ENCODE results near the gene MAPKAPK2.
"Not testable (repeated sequence)": the region's sequence is repeated elsewhere in the genome, so short reads cannot be mapped to it uniquely, and the experiment has no call there.

MAPKAPK2 gene

DNA sequence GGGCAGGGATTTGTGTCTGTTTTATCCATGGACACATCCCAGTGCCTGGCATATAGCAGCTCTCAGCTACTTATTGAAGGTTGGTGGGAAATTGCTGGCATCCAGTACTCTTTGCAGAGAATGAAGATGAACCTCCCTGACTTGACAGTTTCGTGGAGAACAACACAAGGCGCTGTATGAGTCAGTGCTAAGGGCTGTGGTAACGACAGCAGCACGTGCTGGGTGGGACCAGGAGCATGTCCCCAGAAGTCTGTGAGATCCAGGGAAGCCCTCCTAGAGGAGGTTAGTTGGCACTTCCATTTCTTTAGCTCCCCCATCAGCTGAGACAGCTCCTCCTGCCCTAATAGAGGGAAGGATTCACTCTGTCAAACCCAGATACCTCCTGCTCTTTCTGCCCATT is 60.0 kb downstream of the MAPKAPK2 start:
- DNase-seq (ENCODE audit: low spot score) = no peak

DNA sequence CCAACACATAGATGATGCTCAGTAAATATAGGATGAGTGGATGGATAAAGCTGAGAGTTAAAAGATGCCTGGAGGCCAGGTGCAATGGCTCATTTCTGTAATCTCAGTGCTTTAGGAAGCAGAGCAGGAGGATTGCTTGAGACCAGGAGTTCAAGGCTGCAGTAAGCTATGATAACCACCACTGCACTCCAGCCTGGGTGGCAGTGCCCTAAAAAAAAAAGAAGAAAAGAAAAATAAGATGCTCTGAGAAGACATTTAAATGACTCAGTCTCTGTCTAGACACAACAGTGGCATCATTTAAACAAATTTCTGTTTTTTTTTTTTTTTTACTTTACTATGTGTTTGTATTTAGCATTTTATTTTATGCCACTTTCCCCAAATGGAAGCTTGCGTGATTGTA is 60.6 kb downstream of the MAPKAPK2 start:
- no peak for DNase-seq (ENCODE audit: low spot score)

DNA sequence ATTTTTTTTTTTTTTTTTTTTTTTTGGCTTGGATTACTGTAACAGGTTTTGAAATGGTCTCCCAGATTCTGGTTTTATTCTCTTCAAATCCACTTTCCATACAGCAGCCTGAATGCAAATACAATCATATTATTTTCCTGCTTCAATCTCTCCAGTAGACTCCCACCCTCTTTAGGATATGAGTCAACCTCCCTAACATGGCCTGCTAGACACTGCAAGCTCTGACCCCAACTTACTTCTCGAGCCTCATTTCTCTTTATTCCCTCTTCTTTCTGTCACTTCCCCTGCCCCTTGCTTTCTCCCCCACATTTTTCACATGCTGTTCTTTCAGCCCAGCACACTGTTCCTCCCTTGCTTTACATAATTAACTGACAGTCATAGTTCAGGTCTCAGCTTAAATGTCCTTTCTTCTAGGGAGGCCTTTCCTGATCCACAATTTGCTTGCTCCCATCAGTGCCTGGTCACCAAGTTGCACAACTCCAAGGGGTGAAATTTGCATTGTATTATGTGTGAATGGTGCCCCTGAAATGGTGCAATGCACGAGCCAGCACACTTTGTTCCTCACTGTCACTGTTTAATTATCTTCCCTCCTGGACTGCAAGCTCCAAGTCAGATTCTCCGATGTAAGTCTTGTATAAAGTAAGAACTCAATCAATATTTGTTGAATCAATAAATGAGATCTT is 63.8 kb downstream of the MAPKAPK2 start:
- no peak for DNase-seq (ENCODE audit: low spot score)

DNA sequence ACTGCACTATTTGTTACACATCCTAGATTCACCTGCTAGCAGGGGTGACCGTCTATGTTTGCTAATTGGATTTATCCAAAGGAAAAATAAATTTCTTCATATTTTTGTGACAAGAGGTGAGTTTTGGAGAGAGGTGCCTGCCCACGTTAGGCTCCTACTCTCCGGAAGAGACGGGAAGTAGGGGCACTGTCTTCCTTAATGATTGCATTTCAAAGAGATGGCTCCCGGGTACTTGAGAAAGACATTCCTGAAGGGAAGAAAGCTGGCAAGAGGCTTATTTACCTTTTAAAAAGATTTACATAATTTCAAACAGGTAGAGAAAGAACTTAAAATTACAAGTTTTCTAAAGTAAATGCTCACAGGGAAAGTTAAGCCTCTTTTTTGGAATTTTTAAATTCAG is 67.2 kb downstream of the MAPKAPK2 start:
- no peak for DNase-seq (ENCODE audit: low spot score)

DNA sequence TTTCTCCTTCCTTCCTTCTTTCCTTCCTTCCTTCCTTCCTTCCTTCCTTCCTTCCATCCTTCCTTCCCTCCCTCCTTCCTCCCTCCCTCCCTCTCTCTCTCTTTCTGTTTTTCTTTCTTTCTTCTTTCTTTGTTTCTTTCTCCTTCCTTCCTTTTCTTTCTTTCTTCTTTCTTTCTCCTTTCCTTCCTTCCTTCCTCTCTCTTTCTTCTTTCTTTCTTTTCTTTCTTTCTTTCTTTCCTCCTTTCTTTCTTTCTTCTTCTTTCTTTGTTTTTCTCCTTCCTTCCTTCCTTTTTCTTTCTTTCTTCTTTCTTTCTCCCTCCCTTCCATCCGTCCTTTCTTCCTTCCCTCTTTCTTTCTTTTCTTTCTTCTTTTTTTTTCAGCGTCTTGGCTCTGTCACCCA is 67.8 kb downstream of the MAPKAPK2 start:
- no peak for DNase-seq (ENCODE audit: low spot score)

DNA sequence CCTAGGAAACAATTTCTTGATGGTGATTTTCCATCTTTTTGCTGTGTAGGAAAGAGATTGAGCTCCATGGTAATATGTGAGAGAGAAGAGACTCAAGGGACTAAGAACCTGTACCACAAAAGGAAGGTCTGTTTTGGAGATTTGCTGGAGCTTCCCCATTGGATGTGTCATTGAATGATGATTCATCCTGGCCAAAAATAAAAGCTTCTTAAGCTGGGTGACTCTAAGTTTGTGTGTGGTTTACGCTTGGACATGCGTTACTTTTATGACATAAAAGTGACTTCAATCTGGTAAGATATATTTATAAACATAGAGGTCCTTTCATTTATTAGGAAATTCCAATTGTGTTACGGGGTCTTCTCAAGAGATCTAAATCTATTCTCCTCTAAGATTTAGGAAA is 68.4 kb downstream of the MAPKAPK2 start:
- DNase-seq (ENCODE audit: low spot score) = peak; percentile 42

DNA sequence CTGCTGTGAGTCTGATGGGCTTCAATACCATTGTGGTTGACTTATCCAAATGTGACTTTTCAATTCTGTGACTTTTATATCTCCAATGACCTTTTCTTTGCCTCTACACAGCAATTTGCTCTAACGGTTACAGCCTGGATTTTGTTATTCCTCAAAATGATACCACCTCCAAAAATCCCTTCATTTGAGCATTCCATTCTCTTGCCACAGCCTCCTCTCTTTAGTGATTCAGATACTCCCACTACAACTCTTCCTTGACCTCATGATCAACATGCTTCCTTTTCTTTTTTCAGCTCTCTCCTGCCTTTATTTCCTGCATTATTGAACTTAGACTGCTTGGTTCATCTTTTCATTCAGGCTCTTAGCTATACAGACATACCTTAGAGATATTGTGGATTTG is 69.3 kb downstream of the MAPKAPK2 start:
- peak; percentile 44 for DNase-seq (ENCODE audit: low spot score)

DNA sequence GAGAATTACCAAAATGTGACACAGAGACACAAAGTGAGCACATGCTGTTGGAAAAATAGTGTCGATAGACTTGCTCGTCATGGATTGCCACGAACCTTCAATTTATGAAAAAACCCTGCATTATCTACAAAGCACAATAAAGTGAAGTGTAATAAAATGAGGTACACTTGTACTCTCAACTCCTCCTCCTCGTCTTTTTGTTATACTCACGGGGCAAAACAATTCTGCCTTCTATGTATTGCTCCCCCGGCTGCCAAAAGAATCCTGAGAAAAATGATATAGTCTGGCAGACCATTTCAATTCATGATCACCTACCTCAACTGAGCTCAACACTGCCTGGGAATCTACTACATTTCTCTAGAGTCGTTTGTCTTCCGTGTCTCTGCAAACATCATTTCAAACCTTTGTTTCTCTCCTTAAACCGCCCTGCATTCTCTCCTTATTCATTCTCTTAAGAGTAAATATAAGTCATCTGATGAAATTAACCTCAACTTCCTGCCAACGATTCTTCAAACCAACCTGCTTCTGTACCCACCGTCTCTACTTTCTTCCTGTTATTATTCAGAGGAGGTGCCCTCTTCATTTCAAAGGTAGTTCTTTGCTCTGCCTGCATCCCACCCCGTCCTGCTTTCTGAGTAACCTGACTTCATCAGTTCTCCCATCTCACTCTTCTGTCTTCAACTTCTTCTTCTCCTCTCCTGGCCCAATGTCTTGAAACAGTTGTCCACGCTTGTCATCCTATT is 73.0 kb downstream of the MAPKAPK2 start:
- no peak for DNase-seq (ENCODE audit: low spot score)

DNA sequence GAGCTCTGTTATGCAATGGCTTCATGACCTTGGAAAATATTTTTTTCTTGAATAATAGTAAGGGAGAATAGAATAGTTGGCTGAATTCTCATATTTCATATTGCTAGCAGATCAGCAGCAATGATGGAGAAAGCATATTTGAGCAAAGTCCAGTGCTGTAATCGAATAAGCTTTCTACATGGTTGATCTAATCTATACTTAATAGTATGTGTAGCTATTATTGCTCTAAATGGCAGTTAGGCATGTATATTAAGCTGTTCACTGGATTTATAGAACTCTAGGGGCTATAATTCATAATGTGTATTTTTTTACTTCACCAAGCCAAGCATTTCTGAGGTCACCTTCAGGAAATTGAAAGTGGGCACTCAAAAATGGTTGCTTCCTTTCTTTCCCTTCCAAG is 75.9 kb downstream of the MAPKAPK2 start:
- no peak for DNase-seq (ENCODE audit: low spot score)

DNA sequence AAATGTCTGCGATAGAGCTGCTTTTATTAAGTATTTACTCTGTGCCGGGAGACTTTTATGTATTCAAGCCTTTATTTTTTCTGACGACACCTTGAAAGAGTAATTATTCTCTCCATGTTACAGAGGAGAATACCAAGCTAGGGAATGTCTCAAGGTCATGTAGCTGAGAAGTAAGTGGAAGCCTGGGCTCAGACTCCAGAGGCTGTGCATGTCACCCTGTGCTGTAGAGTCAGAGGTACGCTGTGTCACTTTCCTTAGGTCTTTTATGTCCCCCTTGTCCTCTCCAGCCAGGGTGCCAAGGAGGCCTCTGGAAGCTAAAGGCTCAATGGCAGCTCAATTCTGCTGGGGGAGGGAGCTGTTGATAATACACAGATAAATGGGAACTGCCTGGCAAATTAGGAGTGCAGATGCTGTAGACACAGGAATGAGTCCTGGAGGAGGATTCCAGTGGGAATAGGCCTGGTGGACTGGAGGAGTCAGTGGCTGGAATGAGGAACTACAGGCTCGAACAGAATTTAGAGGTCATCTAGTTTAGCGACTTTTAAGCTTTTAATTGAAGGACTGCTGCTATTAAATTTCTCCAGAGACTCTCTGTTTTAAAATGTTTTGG is 76.6 kb downstream of the MAPKAPK2 start:
- DNase-seq (ENCODE audit: low spot score) = peak; percentile 50

DNA sequence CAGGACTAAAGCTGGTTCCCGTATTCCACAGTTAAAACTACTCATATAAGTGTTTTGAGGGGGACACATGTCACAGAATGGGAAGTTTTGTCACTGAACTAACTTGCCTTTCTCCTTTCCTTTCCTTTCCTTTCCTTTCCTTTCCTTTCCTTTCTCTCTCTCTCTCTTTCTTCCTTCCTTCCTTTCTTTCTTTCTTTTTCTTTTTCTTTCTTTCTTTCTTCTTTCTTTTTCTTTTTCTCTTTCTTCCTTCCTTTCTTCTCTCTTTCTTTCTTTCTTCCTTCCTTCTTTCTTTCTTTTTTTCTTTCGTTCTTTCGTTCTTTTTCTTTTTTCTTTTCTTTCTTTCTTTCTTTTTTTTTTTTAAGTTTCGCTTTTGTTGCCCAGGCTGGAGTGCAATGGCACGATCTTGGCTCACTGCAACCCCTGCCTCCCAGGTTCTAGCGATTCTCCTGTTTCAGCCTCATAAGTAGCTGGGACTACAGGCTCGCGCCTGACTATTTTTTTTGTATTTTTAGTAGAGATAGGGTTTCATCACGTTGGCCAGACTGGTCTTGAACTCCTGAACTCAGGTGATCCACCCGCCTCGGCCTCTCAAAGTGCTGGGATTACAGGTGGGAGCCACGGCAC is 78.1 kb downstream of the MAPKAPK2 start:
- not testable (repeated sequence) for DNase-seq (ENCODE audit: low spot score)

DNA sequence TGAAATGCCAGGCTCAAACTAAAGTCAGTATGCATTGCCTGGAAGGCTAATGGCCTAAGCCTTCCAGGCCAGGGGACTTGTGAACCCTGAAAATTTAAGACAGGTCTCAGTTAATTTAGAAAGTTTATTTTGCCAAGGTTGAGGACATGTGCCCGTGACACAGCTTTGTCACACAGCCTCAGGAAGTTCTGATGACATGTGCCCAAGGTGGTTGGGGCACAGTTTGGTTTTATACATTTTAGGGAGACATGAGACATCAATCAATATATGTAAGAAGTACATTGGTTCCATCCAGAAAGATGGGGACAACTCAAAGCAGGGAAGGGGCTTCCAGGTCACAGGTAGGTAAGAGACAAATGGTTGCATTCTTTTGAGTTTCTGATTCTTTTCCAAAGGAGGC is 81.1 kb downstream of the MAPKAPK2 start:
- DNase-seq (ENCODE audit: low spot score) = not testable (repeated sequence)

DNA sequence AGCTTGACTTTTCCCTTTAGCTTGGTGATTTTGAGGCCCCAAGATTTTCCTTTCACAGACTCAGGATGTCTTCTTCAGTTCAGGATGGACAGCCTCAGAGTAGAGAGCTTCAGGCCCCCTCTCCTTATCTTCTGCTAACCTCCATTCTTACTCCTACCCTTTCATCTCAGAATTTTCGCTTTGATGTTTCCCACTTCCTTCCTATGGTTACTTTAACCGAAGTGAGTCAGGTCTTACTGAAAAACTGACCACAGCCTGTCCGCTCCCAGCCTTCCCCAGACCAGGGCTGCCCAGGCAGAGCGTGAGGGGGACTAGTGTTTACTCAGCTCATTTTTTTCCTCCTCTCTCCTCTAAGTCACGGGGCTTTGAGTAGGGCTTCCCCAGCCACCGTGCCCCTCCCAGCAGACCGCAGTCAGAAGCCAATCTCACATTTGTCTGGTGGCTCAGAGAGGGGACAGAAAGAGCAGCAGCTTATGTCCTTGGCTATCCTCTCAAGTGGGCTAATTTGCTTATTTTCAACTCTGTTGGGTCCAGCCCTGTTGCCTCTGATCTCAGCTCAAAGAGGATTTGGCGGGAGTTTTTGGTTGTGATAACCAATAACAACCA is 81.6 kb downstream of the MAPKAPK2 start:
- peak; percentile 69 for DNase-seq (ENCODE audit: low spot score)

DNA sequence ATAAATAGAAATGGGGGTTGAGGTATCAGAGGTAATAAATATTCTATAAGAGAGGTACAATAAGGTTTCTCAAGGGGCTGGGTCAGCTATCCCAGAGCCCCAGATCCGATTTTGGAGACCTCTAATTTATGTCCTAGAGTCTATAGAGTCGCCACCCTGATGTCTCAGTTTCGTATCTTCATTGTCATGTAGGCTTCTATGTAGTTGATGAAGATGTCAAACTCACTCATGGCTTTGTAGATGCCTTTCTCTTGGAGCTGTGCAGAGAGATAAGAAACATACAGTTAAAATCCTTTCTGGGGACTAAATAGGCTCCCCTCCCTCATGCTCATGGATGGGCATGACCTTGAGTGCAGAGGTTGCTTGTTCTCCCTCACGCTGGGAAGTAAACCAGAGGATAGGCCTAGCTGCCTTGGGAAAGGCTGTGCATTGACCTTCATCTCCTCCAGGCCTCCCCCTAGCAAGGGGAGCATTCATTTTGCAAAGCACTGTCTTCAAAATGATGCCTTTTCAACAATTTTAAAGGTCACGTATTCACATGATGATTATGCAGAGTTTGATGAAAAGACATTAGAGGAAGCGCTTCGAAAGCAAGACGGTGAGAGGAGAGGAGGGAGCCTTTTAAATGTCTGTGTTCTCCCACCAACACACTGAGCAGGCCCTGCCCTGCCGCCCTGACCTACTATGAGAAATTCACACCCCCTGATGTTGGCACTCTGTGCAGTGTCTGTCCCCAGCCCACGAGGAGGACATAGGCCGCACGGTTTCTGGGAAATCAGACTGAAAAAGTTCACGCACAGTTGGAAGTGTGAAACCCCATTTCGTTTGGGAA is 84.0 kb downstream of the MAPKAPK2 start:
- no peak for DNase-seq (ENCODE audit: low spot score)

DNA sequence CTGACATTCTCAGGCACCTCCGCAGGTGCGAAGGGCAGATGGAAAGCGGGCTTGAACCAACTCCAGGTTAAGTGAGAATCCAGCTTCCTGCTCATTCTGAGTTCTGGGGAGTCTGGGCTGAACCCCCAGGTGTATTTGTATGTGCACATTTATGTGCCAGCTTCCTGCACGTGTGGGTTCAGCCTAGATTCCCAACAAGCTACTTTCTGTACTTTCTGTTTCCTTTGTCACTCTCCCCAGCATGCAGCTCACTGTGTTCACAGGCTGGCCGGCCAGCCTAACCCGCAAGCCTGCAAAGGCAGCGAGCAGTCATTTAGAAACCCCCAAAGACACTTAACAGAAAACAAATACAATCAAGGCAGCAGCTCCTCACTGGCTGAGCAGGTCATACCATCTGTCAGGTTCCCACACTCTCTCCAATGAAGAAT is 84.6 kb downstream of the MAPKAPK2 start:
- no peak for DNase-seq (ENCODE audit: low spot score)

DNA sequence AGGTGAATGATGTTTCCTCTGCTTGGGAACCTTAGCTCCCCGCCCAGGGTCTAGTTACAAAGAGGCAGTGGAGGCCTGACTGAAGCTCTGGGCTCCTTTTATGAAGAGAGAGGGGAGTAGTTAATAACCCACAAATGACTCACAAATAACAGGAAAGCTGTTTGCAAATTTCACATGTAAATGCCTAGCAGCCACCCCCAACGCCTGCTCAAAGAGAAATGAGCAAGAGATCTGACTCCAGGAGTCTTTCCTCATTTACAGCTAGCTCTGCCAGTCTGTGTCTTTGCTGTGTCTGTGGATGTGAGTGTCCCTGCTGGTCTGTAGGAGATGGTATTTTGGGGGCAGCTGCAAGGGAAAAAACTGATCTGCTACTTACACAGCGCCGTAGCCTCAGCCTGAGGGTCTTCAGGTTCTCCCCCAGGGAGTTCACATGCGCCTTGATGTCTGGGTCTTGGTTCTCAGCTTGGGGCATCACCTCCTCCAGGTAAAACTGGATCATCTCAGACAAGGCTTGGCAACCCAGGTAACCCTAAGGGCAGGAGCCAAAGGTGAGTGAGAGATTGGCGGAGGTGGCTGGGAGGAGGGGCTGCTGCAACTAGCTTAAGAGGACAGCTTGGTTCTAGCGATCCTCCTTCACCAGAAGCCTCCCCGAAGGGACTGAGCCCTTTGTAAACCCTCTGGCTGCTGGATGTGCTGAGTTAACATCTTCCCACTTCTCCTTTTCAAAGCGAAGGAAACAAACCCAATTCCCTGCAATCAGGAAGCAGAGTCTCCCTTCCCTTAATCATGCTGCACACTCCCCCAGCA is 86.0 kb downstream of the MAPKAPK2 start, which contains the start of gene IL19:
IL19 (plus strand) TSS at position 243 of the 807 bp plus-strand sequence. CDS start 65,890 bp downstream, outside the sequence.
- DNase-seq (ENCODE audit: low spot score) = no peak

DNA sequence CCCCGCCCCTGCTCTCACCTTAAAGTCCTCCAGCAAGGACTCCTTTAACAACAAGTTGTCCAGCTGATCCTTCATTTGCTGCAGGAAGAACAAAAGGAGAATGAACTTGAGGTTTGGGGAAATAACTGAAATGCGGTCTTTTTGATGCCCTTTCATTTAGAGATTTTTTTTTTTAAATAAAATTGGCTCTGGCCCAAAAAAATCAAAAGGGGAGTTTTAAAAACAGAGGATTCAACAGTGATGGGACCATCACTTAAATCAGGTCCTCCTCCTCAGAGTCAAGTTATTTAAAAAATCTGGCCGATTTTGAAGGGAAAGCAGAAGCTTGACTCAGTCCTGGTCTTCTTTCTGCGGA is 86.6 kb downstream of the MAPKAPK2 start:
- no peak for DNase-seq (ENCODE audit: low spot score)

DNA sequence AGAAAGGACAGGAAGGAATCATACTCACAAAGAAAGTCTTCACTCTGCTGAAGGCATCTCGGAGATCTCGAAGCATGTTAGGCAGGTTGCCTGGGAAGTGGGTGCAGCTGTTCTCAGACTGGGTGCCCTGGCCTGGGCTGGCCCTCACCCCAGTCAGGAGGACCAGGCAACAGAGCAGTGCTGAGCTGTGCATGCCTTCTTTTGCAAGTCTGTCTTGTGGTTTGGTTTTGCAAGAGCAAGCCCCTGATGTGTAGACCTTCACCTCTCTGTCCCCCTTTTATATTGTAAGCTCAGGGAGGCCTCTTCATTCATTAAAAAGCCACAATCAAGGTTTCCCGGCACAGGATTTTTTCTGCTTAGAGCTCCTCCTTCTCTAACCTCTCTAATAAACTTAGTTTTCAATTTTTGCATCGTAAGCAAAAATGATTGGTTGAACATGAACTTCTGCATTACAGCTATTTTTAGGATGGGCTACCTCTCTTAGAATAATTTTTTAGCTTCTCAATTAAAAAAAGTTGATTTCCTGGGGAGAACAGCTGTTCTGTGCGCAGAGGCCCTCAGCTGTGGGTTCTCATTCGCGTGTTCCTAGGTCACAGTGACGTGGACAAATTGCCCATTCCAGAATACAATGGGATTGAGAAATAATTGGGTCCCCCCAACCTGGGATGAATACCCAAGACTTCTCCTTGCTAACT is 87.7 kb downstream of the MAPKAPK2 start, which contains the start of gene IL10:
IL10 (minus strand) TSS at position 252 of the 695 bp plus-strand sequence; CDS start at position 193, 59 bp downstream.
- DNase-seq (ENCODE audit: low spot score) = no peak

DNA sequence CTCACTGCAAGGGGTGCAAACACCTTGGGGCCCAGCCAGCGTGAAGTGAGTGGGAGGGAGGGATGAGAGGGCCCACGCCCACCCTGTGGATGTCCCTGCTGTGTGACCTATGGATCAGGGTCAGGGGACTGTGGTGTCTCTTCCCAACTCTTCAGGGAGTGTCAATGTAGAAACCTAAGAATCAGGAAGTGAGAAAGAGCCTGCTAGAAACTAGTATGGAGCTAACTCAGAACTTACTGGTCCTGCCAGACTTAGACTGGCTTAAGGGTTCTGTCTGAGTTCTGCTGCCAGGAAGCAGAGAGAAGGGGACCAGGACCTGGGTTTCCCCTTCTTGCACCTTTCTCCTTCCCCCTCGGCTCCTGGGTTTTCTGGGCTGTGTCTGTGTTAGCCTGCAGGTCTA is 89.4 kb downstream of the MAPKAPK2 start:
- DNase-seq (ENCODE audit: low spot score) = no peak

DNA sequence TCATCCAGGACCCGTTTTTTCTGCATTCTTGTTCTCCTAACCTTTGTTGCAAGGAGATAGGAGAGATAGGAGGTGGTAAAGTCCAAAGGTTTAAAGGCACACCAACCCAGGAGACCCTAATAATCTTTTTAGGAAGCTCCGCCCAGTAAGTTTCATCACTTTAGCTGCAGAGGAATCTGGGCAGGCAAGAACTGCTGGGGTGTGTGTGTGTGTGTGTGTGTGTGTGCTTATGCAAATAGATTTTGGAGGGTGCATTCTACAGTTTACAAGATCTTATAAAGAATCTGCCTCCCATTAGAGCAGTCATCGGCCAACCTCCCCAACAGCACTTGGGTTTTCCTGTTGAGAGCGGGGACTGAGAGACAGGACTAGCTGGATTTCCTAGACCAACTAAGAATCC is 91.5 kb downstream of the MAPKAPK2 start:
- DNase-seq (ENCODE audit: low spot score) = no peak
